K562 (cell line): Measurements from ENCODE around the gene LAIR2. TPM values are rescaled to one million over a fixed set of nuclear protein-coding genes. Genes with fewer than 3 reads are reported as not detected.

Source experiments
- CCNT2 ChIP-seq: IDR thresholded peaks from 2 replicates; pipeline ENCODE4 v1.6.1; 2011; ENCODE audit warnings: borderline replicate concordance, low read depth, mild to moderate bottlenecking, moderate library complexity, mixed read lengths, low read length; ENCODE audit not compliant: insufficient read length; ENCODE audit errors: extremely low read depth
- RBM34 ChIP-seq: fragments of 200-400 bp; formaldehyde crosslinking; IDR thresholded peaks from 2 replicates; pipeline ENCODE4 v1.6.1; 2018; ENCODE audit warnings: low read length, borderline replicate concordance; ENCODE audit not compliant: insufficient read depth
- U2AF2 ChIP-seq: fragments of 200-400 bp; formaldehyde crosslinking; optimal IDR thresholded peaks from 2 replicates; pipeline ENCODE3; 2017; ENCODE audit warnings: low read depth, mild to moderate bottlenecking, low read length
- XRCC3 ChIP-seq: fragments of 450-650 bp; IDR thresholded peaks from 2 replicates; pipeline ENCODE4 v1.6.1; 2017; ENCODE audit warnings: mild to moderate bottlenecking, moderate library complexity
- polyA plus RNA-seq, 8 experiments: library from polyadenylated mRNA; depleted of rRNA in 4 of 8; stranded (reverse) in 5 of 8; unstranded in 3 of 8; fragments of >200 nt; fragmentation: Nextera tagmentation in 2 of 8; fragmentation: Illumina TruSeq in 1 of 8; extraction: Ambion mirVana in 2 of 8; extraction: Trizol in 1 of 8; gene quantifications; 2 replicates each; pipeline versions ENCODE4 v1.2.1 to v1.2.3, GENCODE V29; 2011 to 2014; ENCODE audit warnings: inconsistent platforms in 1 of 8, missing spikeins in 1 of 8
- total RNA-seq, 7 experiments: library from RNA; depleted of rRNA in 6 of 7; stranded (reverse); fragments of >200 nt in 6 of 7; fragmentation: Illumina TruSeq in 2 of 7; extraction: Trizol in 2 of 7; gene quantifications; 2 replicates each; pipeline versions ENCODE4 v1.2.1 to v1.2.3, GENCODE V29; 2011 to 2021; ENCODE audit warnings: low replicate concordance in 1 of 7
- TF ChIP-seq, protein P1 (sequence below): fragments of 450-650 bp; IDR thresholded peaks from 2 replicates; pipeline ENCODE4 v1.6.1; 2016; ENCODE audit warnings: mild to moderate bottlenecking, moderate library complexity
- TF ChIP-seq, protein P2 (sequence below), 2 experiments: fragments of 450-650 bp; IDR thresholded peaks; 2 replicates each; pipeline ENCODE4 v1.6.1; 2016; ENCODE audit warnings: mild to moderate bottlenecking in 2 of 2, borderline replicate concordance in 1 of 2, low read depth in 1 of 2, moderate library complexity in 1 of 2

The LAIR2 gene
- total and polyA plus RNA-seq, 9 of the 15 experiments (the other 6 are each of a cell fraction or from before 2014, with no cell fraction given), result not detected

DNA sequence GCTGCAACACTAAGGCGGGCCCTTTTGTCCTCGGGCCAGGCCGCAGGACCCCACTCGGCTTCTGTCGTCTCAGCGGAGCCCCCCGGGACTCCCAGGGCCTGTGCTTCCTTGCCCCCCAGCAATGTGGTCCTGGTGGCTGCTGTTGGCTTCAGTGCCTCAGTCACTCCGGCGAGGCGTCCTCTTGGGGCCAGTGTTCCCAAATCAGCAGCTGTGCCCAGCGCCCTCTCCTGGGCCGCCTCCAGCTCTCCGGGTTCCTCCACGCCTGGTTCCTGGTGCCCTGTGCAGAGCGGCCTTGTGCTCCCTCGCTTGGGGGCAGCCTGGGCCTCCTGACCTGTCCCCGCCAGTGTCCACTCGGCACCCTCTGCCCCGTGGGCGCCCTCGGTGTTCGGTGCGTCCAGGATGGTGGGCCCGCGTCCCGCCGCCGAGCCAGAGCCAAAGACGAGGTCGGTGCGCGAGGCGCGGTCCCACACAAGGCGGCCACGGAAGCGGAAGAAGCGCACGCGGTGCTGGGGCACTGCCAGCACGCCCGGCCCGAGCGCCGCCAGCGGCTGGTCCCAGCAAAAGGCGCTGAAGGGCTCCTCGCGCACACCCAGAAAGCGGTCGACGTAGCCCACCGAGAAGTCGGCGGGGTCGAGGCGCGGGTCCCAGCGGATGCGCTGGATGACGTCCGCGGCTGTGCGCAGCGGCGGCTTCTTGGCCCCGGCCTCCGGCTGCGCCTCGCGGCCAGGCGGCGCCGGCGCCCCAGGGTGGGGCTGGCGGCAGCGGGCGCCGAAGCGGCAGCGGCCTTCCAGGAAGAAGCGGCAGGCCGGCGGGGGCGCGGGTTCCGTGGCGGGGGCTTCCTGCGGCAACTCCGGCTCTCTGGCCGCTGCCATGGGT, 39.7 kb upstream of the LAIR2 start (continued):
- TF ChIP-seq, protein P1, sequence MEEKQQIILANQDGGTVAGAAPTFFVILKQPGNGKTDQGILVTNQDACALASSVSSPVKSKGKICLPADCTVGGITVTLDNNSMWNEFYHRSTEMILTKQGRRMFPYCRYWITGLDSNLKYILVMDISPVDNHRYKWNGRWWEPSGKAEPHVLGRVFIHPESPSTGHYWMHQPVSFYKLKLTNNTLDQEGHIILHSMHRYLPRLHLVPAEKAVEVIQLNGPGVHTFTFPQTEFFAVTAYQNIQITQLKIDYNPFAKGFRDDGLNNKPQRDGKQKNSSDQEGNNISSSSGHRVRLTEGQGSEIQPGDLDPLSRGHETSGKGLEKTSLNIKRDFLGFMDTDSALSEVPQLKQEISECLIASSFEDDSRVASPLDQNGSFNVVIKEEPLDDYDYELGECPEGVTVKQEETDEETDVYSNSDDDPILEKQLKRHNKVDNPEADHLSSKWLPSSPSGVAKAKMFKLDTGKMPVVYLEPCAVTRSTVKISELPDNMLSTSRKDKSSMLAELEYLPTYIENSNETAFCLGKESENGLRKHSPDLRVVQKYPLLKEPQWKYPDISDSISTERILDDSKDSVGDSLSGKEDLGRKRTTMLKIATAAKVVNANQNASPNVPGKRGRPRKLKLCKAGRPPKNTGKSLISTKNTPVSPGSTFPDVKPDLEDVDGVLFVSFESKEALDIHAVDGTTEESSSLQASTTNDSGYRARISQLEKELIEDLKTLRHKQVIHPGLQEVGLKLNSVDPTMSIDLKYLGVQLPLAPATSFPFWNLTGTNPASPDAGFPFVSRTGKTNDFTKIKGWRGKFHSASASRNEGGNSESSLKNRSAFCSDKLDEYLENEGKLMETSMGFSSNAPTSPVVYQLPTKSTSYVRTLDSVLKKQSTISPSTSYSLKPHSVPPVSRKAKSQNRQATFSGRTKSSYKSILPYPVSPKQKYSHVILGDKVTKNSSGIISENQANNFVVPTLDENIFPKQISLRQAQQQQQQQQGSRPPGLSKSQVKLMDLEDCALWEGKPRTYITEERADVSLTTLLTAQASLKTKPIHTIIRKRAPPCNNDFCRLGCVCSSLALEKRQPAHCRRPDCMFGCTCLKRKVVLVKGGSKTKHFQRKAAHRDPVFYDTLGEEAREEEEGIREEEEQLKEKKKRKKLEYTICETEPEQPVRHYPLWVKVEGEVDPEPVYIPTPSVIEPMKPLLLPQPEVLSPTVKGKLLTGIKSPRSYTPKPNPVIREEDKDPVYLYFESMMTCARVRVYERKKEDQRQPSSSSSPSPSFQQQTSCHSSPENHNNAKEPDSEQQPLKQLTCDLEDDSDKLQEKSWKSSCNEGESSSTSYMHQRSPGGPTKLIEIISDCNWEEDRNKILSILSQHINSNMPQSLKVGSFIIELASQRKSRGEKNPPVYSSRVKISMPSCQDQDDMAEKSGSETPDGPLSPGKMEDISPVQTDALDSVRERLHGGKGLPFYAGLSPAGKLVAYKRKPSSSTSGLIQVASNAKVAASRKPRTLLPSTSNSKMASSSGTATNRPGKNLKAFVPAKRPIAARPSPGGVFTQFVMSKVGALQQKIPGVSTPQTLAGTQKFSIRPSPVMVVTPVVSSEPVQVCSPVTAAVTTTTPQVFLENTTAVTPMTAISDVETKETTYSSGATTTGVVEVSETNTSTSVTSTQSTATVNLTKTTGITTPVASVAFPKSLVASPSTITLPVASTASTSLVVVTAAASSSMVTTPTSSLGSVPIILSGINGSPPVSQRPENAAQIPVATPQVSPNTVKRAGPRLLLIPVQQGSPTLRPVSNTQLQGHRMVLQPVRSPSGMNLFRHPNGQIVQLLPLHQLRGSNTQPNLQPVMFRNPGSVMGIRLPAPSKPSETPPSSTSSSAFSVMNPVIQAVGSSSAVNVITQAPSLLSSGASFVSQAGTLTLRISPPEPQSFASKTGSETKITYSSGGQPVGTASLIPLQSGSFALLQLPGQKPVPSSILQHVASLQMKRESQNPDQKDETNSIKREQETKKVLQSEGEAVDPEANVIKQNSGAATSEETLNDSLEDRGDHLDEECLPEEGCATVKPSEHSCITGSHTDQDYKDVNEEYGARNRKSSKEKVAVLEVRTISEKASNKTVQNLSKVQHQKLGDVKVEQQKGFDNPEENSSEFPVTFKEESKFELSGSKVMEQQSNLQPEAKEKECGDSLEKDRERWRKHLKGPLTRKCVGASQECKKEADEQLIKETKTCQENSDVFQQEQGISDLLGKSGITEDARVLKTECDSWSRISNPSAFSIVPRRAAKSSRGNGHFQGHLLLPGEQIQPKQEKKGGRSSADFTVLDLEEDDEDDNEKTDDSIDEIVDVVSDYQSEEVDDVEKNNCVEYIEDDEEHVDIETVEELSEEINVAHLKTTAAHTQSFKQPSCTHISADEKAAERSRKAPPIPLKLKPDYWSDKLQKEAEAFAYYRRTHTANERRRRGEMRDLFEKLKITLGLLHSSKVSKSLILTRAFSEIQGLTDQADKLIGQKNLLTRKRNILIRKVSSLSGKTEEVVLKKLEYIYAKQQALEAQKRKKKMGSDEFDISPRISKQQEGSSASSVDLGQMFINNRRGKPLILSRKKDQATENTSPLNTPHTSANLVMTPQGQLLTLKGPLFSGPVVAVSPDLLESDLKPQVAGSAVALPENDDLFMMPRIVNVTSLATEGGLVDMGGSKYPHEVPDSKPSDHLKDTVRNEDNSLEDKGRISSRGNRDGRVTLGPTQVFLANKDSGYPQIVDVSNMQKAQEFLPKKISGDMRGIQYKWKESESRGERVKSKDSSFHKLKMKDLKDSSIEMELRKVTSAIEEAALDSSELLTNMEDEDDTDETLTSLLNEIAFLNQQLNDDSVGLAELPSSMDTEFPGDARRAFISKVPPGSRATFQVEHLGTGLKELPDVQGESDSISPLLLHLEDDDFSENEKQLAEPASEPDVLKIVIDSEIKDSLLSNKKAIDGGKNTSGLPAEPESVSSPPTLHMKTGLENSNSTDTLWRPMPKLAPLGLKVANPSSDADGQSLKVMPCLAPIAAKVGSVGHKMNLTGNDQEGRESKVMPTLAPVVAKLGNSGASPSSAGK, result no peak
- TF ChIP-seq, protein P2, sequence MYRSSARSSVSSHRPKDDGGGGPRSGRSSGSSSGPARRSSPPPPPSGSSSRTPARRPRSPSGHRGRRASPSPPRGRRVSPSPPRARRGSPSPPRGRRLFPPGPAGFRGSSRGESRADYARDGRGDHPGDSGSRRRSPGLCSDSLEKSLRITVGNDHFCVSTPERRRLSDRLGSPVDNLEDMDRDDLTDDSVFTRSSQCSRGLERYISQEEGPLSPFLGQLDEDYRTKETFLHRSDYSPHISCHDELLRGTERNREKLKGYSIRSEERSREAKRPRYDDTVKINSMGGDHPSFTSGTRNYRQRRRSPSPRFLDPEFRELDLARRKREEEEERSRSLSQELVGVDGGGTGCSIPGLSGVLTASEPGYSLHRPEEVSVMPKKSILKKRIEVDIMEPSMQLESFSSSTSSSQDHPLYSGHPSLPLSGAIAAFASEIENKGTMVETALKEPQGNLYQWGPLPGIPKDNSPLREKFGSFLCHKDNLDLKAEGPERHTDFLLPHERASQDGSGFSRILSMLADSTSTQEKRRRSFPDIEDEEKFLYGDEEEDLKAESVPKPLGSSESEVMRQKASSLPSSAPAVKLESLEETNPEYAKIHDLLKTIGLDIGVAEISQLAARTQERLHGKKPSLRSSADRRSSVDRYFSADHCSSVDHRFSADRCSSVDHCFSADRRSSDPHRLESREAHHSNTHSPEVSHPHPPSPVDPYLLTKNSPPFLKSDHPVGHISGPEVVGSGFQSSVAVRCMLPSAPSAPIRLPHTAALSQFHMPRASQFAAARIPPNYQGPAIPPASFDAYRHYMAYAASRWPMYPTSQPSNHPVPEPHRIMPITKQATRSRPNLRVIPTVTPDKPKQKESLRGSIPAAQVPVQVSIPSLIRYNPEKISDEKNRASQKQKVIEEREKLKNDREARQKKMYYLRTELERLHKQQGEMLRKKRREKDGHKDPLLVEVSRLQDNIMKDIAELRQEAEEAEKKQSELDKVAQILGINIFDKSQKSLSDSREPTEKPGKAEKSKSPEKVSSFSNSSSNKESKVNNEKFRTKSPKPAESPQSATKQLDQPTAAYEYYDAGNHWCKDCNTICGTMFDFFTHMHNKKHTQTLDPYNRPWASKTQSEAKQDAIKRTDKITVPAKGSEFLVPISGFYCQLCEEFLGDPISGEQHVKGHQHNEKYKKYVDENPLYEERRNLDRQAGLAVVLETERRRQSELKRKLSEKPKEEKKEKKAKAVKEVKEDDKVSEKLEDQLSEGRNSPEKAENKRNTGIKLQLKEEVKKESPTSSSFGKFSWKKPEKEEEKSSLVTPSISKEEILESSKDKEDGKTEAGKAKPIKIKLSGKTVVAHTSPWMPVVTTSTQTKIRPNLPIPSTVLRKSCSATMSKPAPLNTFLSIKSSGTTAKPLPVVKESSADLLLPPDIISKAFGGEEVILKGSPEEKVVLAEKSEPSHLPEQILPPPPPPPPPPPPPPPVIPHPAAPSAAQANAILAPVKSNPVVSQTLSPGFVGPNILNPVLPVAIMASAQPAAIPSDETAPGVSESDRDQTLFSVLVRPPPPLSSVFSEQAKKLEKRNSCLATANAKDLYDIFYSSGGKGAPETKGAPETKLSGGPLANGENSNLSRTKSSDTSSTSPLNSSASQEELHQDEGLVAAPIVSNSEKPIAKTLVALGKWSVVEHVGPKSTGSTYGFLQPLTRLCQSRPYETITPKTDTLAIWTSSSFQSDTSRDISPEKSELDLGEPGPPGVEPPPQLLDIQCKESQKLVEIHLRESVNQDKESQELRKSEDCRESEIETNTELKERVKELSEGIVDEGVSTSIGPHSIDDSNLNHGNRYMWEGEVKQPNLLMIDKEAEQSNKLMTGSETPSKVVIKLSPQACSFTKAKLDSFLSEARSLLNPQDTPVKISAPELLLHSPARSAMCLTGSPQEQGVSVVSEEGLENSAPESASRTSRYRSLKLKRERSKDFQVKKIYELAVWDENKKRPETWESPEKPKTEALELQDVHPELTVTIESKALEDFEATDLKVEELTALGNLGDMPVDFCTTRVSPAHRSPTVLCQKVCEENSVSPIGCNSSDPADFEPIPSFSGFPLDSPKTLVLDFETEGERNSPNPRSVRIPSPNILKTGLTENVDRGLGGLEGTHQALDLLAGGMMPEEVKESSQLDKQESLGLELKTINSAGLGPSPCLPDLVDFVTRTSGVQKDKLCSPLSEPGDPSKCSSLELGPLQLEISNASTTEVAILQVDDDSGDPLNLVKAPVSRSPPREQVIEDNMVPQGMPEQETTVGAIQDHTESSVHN (IDR thresholded peaks at IDR 0.05; ENCODE audit: borderline replicate concordance in 1 of 2, low read depth in 1 of 2), result no peak
- no peak for TF ChIP-seq RBM34
- no peak for TF ChIP-seq U2AF2
- peak; percentile 22 for TF ChIP-seq CCNT2
- no peak for TF ChIP-seq XRCC3
